Tibial artery (tissue), 4 donors: ENCODE measurements around the gene ST3GAL4.
A peak's percentile ranks its signal among the peaks of the same experiment; 100 is the strongest.

Experiments used
- DNase-seq, 2 donors: peaks; one replicate each; pipeline ENCODE4 v3.0.0-alpha.2; 2019
- H3K27ac ChIP-seq, 2 donors: fragments of 200-600 bp; sonication (generic) in 1 of 2; 1 replicate in 1 of 2; 2 replicates in 1 of 2; pipeline ENCODE4 v1.5.1; 2018 to 2019; ENCODE audit warnings: mild to moderate bottlenecking in 1 of 2
- H3K27me3 ChIP-seq, 2 donors: fragments of 200-600 bp; sonication (generic) in 1 of 2; one replicate each; pipeline versions ENCODE4 v1.5.1 to v1.6.0; 2016 to 2019
- H3K36me3 ChIP-seq, 3 donors: fragments of 200-600 bp; sonication (generic) in 2 of 3; one replicate each; pipeline ENCODE4 v1.5.1; 2016 to 2019; ENCODE audit warnings: mild to moderate bottlenecking in 2 of 3
- H3K4me1 ChIP-seq, 4 donors: fragments of 200-600 bp; sonication (generic) in 2 of 4; 1 replicate in 3 of 4; 2 replicates in 1 of 4; pipeline ENCODE4 v1.5.1; 2016 to 2019
- H3K4me3 ChIP-seq, 2 donors: fragments of 200-600 bp; sonication (generic) in 1 of 2; 1 replicate in 1 of 2; 2 replicates in 1 of 2; pipeline ENCODE4 v1.5.1; 2018 to 2019; ENCODE audit warnings: mild to moderate bottlenecking in 2 of 2
- H3K9me3 ChIP-seq, 3 donors: fragments of 200-600 bp; sonication (generic) in 1 of 3; one replicate each; pipeline ENCODE4 v1.5.1; 2016 to 2019
- CTCF ChIP-seq, 2 experiments: fragments of 200-600 bp in 1 of 2; fragments of 450-650 bp in 1 of 2; IDR thresholded peaks; one replicate each; pipeline ENCODE4 v1.5.1; 2017 to 2019; ENCODE audit warnings: antibody characterized with exemption in 2 of 2, mild to moderate bottlenecking in 1 of 2, moderate library complexity in 1 of 2
- intact Hi-C: fragments of 100-400 bp; cut with DNase I; formaldehyde crosslinking; loops from one replicate; pipeline ENCODE4 v1.15.0; 2023; ENCODE audit warnings: low total_unique reads

ST3GAL4 gene

GRCh38 chr11:126336671-126337101 lies 18.8 kb upstream of the ST3GAL4 start:
- intact Hi-C loops: no loop called here
- no peak for TF ChIP-seq CTCF (IDR thresholded peaks at IDR 0.05)
- no peak overlapping the region for H3K4me3 ChIP-seq
- H3K9me3 ChIP-seq: no peaks in the 10 kb centered on the region
- H3K4me1 ChIP-seq: peaks cover 0 to 7% (median 0%) of the 10 kb centered on the region in 4 donors
- H3K27ac ChIP-seq: no peak overlapping the region
- peaks cover 0 to 48% (median 13%) of the 10 kb centered on the region in 3 donors for H3K36me3 ChIP-seq
- DNase-seq: peak in 1 of 2 donors; percentile 13
- H3K27me3 ChIP-seq: no peaks in the 10 kb centered on the region

- H3K9me3 ChIP-seq: no peaks in the 10 kb centered on the region
- DNase-seq: peak in 1 of 2 donors; percentile 16
- intact Hi-C loops: no loop called here
- H3K27me3 ChIP-seq: no peaks in the 10 kb centered on the region
- H3K4me1 ChIP-seq: peaks cover 0 to 7% (median 0%) of the 10 kb centered on the region in 4 donors
- no peak overlapping the region for H3K27ac ChIP-seq
- no peak for TF ChIP-seq CTCF (IDR thresholded peaks at IDR 0.05)
- H3K36me3 ChIP-seq: peaks cover 0 to 48% (median 11%) of the 10 kb centered on the region in 3 donors
- no peak overlapping the region for H3K4me3 ChIP-seq
These were observed 18.4 kb upstream of the ST3GAL4 start for GRCh38 chr11:126337126-126337473.

GRCh38 chr11:126337474-126338241 lies 17.8 kb upstream of the ST3GAL4 start:
- peaks cover 0 to 48% (median 8%) of the 10 kb centered on the region in 3 donors for H3K36me3 ChIP-seq
- no peak overlapping the region for H3K27ac ChIP-seq
- H3K4me3 ChIP-seq: no peak overlapping the region
- no peaks in the 10 kb centered on the region for H3K27me3 ChIP-seq
- intact Hi-C loops: no loop called here
- peaks cover 0 to 7% (median 0%) of the 10 kb centered on the region in 4 donors for H3K4me1 ChIP-seq
- H3K9me3 ChIP-seq: no peaks in the 10 kb centered on the region
- TF ChIP-seq CTCF (IDR thresholded peaks at IDR 0.05): no peak
- DNase-seq: peak in 1 of 2 donors; percentile 18

GRCh38 chr11:126338346-126339055 lies 17.0 kb upstream of the ST3GAL4 start:
- Histone ChIP-seq H3K36me3 (peaks cover 0 to 48% (median 12%) of the 10 kb centered on the region in 3 donors), H3K4me1 (peaks cover 0 to 7% (median 0%) of the 10 kb centered on the region in 4 donors), H3K27me3 (no peaks in the 10 kb centered on the region), H3K4me3 (no peak overlapping the region), H3K9me3 (no peaks in the 10 kb centered on the region), H3K27ac (no peak overlapping the region)
- DNase-seq: peak in 1 of 2 donors; percentile 15
- intact Hi-C loops: no loop called here
- TF ChIP-seq CTCF (IDR thresholded peaks at IDR 0.05): no peak

- Histone ChIP-seq H3K4me1 (peaks cover 0 to 7% (median 0%) of the 10 kb centered on the region in 4 donors), H3K4me3 (no peak overlapping the region), H3K9me3 (no peaks in the 10 kb centered on the region), H3K27me3 (no peaks in the 10 kb centered on the region), H3K36me3 (peaks cover 0 to 54% (median 16%) of the 10 kb centered on the region in 3 donors), H3K27ac (no peak overlapping the region)
- no peak for TF ChIP-seq CTCF (IDR thresholded peaks at IDR 0.05)
- no peak for DNase-seq
- intact Hi-C loops: no loop called here
These were observed 16.2 kb upstream of the ST3GAL4 start for GRCh38 chr11:126339073-126339862.
